Activated T-helper 1 cell treated with anti-CD3 and anti-CD28 coated beads, Interleukin-12 subunit alpha, Interleukin-12 subunit beta, Interleukin-2, Interleukin-4 antibody, amounts not matched to agents 30 ng/mL and 10 ng/mL and 1 ng/mL, durations not matched to agents 14 hours and 24 hours and 36 hours (primary cell): ENCODE measurements around the gene PKNOX2. TPM values are rescaled to one million over a fixed set of nuclear protein-coding genes. Genes with fewer than 3 reads are reported as not detected.

ENCODE experiments used
- DNase-seq: peaks from one replicate; pipeline ENCODE4 v3.0.0; 2021; ENCODE audit warnings: low spot score
- H3K27ac Mint-ChIP-seq: one replicate; pipeline ENCODE4 v1.8.0; 2021; ENCODE audit warnings: mild to moderate bottlenecking, mixed read lengths
- H3K27me3 Mint-ChIP-seq: one replicate; pipeline ENCODE4 v1.8.0; 2022; ENCODE audit warnings: mild to moderate bottlenecking, moderate library complexity, mixed read lengths; ENCODE audit not compliant: insufficient read depth
- H3K36me3 Mint-ChIP-seq: one replicate; pipeline ENCODE4 v1.8.0; 2021; ENCODE audit warnings: low read depth, mixed read lengths
- H3K4me1 Mint-ChIP-seq: one replicate; pipeline ENCODE4 v1.8.0; 2021; ENCODE audit warnings: low read depth, mixed read lengths
- H3K4me3 Mint-ChIP-seq: one replicate; pipeline ENCODE4 v1.8.0; 2021; ENCODE audit warnings: mild to moderate bottlenecking, moderate library complexity, mixed read lengths
- H3K9me3 Mint-ChIP-seq: one replicate; pipeline ENCODE4 v1.8.0; 2021; ENCODE audit warnings: mixed read lengths
- intact Hi-C: fragments of 100-400 bp; cut with micrococcal nuclease; formaldehyde crosslinking; loops from one replicate; pipeline ENCODE4 v1.15.1; 2024
- total RNA-seq: library from RNA; stranded (reverse); gene quantifications from 2 replicates; pipeline ENCODE4 v1.2.3, GENCODE V29; 2022

Gene PKNOX2
- total RNA-seq, 1 donor from 2014 or later, result not detected

DNA sequence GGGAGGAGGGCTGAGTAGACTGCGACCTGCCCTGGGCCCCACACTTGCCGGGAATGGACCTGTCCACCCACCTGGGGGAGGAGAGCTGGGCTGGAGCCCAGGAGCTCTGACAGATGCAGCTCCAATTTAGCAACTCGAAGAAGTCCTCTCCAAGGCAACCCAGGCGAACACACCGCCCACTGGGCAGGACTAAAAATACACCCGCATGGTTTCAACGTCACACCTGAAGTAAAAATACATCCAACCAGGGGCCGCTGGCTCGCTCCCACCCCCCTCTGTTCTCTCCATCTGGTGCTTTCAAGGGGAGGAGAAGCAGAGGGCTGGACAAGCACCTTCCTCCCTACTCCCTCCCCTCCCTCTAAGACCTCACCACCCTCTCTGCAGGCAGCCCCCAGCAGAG is 211.6 kb downstream of the PKNOX2 start:
- Mint-ChIP-seq H3K36me3 (no peaks in the 10 kb centered on the region), H3K4me1 (no peaks in the 10 kb centered on the region), H3K27ac (no peak overlapping the region), H3K27me3 (peaks cover 18% of the 10 kb centered on the region), H3K9me3 (no peaks in the 10 kb centered on the region), H3K4me3 (no peak overlapping the region)
- DNase-seq, result no peak
- intact Hi-C loops, result no loop called here

DNA sequence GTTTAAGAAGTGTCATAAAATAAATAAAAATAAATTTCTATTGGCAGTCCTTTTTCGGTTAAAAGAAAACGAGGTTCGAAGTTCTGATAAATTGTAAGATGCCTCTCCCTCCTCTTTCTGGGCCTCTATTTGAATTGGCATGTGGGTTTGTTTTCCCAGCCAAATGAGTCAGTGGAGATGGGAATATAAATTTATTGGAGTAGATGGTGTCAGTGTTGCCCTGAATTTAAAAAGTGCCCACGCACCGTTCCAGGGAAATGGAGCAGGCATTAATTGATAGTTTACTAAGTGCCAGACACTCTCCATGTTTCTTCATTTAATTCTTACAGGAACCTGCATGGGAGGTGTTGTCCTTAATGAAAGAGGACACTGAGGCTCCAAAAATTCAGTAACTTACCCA is 212.3 kb downstream of the PKNOX2 start:
- intact Hi-C loops, result no loop called here
- DNase-seq, result no peak
- H3K4me3 Mint-ChIP-seq, result no peak overlapping the region
- no peaks in the 10 kb centered on the region for H3K36me3 Mint-ChIP-seq
- peaks cover 20% of the 10 kb centered on the region for H3K27me3 Mint-ChIP-seq
- H3K9me3 Mint-ChIP-seq, result no peaks in the 10 kb centered on the region
- no peak overlapping the region for H3K27ac Mint-ChIP-seq
- H3K4me1 Mint-ChIP-seq, result no peaks in the 10 kb centered on the region

DNA sequence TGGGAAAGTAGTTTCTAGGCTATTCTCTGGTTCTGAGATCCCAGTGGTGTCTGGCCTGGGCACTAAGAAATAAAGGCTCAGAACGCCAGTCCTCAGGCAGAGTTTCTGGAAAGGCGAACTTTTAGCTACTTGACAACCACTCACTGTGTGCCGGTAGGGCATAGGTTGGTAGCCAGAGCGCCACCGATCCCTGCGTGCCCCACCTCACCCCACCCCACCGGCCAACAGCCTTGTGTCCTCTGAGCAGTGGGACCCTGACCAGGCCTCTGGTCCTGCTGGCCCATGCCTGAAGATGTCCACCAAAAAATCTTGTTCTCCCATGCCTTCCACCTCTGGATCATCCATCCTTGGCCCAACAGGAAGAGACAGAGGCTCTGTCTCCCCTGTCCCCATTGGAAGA is 213.5 kb downstream of the PKNOX2 start:
- Mint-ChIP-seq H3K4me1 (no peaks in the 10 kb centered on the region), H3K27me3 (peaks cover 17% of the 10 kb centered on the region), H3K9me3 (no peaks in the 10 kb centered on the region), H3K27ac (no peak overlapping the region), H3K36me3 (no peaks in the 10 kb centered on the region), H3K4me3 (no peak overlapping the region)
- DNase-seq, result no peak
- intact Hi-C loops, result no loop called here

DNA sequence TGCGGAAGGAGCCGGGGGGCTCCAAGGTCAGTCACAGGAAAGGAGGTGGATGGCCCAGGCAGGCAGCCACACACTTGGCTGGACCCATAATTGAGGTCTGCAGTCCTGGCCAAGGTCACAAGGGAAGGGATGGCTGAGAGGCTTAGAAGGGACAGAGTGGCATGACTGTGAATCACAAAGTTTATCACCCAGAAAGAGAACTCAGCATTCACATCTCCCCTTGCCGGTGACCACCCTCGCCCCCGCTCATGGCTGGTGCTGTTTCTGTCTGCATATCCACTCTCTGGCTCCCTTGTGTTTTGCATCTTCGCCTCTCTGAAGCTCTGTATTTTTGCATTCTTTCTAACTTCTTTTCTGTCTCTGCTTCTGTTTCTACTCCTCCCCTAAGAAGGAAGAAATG is 214.0 kb downstream of the PKNOX2 start:
- no peaks in the 10 kb centered on the region for H3K9me3 Mint-ChIP-seq
- no peak overlapping the region for H3K27ac Mint-ChIP-seq
- peaks cover 16% of the 10 kb centered on the region for H3K27me3 Mint-ChIP-seq
- H3K4me3 Mint-ChIP-seq, result no peak overlapping the region
- DNase-seq, result no peak
- no peaks in the 10 kb centered on the region for H3K36me3 Mint-ChIP-seq
- intact Hi-C loops, result no loop called here
- no peaks in the 10 kb centered on the region for H3K4me1 Mint-ChIP-seq

DNA sequence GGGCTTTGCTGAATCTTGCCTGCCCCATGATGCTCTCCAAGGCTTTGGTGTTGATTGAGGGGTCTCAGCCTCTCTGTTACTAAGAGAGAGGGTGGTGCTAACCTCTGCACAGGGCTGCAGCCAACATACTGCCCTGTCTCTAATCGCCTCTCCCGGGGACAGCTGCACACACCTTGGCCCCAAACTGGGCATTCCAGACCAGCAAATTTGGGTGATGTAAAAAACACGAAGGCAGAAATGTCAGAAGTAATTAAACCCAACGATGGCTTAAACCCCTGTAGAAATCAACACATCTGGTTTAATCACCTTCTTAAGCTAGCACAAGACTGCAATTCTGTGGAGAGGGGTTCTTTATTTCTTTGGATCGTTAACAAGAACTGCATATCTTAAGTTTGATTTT is 215.0 kb downstream of the PKNOX2 start:
- H3K27me3 Mint-ChIP-seq, result peaks cover 16% of the 10 kb centered on the region
- intact Hi-C loops, result no loop called here
- no peaks in the 10 kb centered on the region for H3K36me3 Mint-ChIP-seq
- H3K4me3 Mint-ChIP-seq, result no peak overlapping the region
- DNase-seq, result no peak
- no peaks in the 10 kb centered on the region for H3K9me3 Mint-ChIP-seq
- H3K27ac Mint-ChIP-seq, result no peak overlapping the region
- no peaks in the 10 kb centered on the region for H3K4me1 Mint-ChIP-seq

DNA sequence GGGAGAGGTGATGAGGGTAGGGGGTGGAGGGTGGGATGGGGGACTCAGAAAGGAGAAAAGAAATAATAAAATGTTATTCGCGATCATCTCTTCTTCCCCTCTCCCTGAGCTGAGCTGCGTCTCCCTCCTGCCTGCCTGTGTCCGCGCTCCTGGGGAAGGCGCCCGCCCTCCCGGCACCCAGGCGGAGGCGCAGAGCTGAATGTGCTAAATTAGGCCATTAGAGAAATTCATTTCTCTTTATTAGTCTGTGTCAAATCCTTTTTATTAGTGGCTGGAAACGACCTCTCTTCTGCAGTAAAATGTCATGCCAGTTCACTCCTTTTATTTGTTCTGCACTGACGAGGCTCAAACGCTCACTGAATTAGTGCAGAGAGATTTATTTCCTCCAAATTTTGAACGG is 215.4 kb downstream of the PKNOX2 start:
- Mint-ChIP-seq H3K9me3 (no peaks in the 10 kb centered on the region), H3K27me3 (peaks cover 16% of the 10 kb centered on the region), H3K36me3 (no peaks in the 10 kb centered on the region), H3K4me1 (no peaks in the 10 kb centered on the region), H3K4me3 (no peak overlapping the region), H3K27ac (no peak overlapping the region)
- intact Hi-C loops, result no loop called here
- DNase-seq, result no peak

DNA sequence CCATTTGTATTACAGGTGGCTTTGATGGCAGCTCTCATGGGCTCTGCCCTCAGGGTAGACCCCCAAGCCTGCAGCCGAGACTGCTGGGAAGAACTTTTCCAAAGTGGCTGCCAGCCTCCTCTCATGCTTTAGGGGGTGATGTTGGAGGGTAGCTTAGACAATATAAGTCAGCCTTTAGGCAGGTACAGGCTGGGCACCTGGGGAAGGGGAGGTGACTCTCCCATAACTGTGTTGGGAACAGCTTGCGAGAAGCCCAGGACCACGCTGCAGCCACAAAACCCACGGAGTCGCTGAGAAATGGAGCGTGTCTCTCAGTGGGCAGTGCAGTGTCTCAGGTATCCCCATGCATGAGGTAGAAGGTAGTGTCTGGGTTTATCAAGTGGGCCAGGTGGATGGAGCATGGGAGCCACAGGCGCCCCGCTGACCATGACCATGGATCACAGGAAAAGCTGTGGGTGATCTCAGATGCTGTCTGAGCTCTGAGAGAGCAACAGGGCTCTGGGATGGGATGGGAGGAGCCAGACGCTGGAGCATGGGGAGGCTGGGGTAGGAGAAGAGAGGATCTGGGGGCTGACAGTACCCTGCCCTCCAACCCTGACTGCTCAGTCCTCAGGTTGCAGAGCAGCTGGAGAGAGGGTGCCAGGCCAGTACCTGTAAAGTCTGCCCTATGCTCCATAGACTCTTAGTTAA is 216.3 kb downstream of the PKNOX2 start:
- intact Hi-C loops, result no loop called here
- no peak overlapping the region for H3K4me3 Mint-ChIP-seq
- H3K27ac Mint-ChIP-seq, result no peak overlapping the region
- H3K27me3 Mint-ChIP-seq, result peaks cover 12% of the 10 kb centered on the region
- H3K4me1 Mint-ChIP-seq, result no peaks in the 10 kb centered on the region
- H3K36me3 Mint-ChIP-seq, result no peaks in the 10 kb centered on the region
- DNase-seq, result no peak
- no peaks in the 10 kb centered on the region for H3K9me3 Mint-ChIP-seq

DNA sequence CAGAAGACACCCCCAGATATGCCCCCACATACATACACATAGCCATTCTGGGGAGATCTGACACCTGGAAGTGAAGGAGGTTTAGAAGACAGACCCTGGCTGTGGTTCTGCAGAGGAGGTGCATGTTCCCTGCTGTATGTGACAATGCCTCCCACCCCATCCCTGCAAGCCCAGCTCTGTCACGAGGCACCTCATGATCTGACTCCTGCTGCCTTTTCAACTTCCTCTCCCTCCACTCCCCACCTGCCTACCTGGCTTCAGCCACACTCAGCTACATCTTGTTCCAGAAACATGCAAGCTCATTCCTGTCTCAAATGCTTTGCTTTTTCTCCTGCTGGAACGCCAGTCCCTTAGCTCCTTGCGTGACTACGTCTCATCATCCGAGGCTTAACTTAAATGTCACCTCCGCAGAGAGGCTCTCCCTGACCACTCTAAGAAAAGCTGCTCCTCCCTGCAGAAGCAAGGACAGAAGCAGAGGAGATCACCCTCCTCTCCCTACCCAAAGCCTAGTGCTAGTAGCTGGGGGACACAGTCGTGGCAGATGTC is 217.0 kb downstream of the PKNOX2 start:
- Mint-ChIP-seq H3K36me3 (no peaks in the 10 kb centered on the region), H3K27ac (no peak overlapping the region), H3K4me1 (no peaks in the 10 kb centered on the region), H3K9me3 (no peaks in the 10 kb centered on the region), H3K4me3 (no peak overlapping the region), H3K27me3 (peaks cover 7% of the 10 kb centered on the region)
- intact Hi-C loops, result no loop called here
- no peak for DNase-seq

DNA sequence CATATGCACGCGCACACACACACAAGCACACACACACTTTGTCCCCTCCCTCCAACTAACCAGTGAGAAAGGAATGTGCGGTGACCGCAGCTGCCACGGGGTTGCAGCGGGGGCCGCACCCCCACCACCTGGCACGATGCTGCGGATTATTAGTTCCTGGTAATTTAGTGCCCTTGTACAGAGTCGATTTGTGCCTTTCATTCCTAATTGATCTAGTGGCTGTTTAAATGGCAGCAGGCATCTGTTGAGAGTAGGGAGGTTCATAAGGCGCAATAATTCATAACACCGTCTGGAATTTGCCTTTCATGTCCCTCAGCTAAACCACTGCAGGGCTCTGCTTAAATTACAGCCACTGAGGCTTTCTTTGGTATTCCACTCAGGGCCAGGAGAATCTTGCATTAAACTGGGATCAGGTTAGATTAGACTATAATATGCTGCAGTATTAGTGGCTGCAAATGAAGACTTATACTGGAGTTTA is 217.8 kb downstream of the PKNOX2 start:
- Mint-ChIP-seq H3K4me1 (no peaks in the 10 kb centered on the region), H3K27ac (no peak overlapping the region), H3K27me3 (peaks cover 4% of the 10 kb centered on the region), H3K4me3 (no peak overlapping the region), H3K9me3 (no peaks in the 10 kb centered on the region), H3K36me3 (no peaks in the 10 kb centered on the region)
- no peak for DNase-seq
- intact Hi-C loops, result no loop called here

DNA sequence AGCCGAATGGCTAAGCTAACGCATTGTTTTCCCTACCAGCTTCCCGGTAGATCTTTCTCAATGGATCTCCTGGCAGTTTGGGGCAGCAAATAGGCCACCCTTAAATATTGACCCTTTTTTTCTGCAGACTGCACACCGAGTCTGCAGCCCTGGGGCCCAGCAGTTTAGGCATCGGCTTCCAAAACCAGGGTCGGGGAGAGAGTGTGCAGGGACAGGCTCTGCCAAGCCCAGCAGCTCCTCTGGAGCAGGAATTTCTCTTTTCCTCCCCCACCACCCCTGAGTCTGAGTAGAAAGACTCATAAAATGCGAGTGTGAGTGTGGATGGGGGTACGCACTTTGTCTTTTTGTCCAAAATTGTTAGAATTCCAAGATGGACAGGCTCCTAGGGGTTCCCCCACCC is 218.3 kb downstream of the PKNOX2 start:
- no peaks in the 10 kb centered on the region for H3K4me1 Mint-ChIP-seq
- peaks cover 4% of the 10 kb centered on the region for H3K27me3 Mint-ChIP-seq
- DNase-seq, result no peak
- H3K36me3 Mint-ChIP-seq, result no peaks in the 10 kb centered on the region
- no peak overlapping the region for H3K27ac Mint-ChIP-seq
- intact Hi-C loops, result no loop called here
- H3K4me3 Mint-ChIP-seq, result no peak overlapping the region
- H3K9me3 Mint-ChIP-seq, result no peaks in the 10 kb centered on the region

DNA sequence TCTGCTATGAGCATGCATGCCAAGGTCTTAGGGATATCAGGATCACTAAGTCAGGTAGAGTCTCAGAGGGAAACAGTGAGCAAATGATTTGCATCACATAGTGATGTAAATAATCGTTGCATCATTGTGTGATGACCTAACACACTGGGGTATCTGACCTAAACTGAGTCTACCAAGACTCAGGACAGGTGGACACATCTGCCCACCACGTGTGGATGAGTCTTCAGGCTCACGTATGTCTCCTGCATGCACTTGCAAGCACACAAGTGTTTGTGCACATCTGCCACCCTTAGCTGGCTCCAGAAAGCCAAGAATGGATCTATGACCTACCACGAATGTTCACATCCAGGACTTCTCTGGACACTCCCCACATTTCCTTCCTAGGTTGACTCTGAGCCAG is 220.3 kb downstream of the PKNOX2 start:
- Mint-ChIP-seq H3K4me1 (no peaks in the 10 kb centered on the region), H3K27me3 (peaks cover 4% of the 10 kb centered on the region), H3K27ac (no peak overlapping the region), H3K9me3 (no peaks in the 10 kb centered on the region), H3K4me3 (no peak overlapping the region), H3K36me3 (no peaks in the 10 kb centered on the region)
- DNase-seq, result no peak
- intact Hi-C loops, result no loop called here

DNA sequence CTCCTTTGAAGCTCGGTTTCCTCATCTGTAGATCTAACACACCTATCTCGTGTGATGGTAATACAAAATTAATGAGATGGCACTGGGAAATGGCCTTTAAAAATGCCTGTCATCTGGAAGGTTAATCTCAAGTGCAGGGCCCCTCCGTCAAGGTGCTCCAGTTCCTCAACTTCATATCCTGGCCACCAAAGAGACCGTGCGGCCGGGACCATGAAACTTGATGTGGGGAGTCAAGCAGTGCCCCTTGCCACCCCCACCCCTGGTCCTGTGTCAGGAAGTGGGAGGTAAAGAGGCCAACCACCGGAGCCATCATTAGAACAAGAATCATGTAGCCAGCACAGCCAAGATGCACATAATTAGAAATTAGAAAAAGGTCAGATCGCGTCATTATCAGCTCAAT is 223.3 kb downstream of the PKNOX2 start:
- intact Hi-C loops, result no loop called here
- no peak for DNase-seq
- H3K27ac Mint-ChIP-seq, result no peak overlapping the region
- H3K4me1 Mint-ChIP-seq, result no peaks in the 10 kb centered on the region
- no peaks in the 10 kb centered on the region for H3K9me3 Mint-ChIP-seq
- H3K36me3 Mint-ChIP-seq, result no peaks in the 10 kb centered on the region
- peaks cover 7% of the 10 kb centered on the region for H3K27me3 Mint-ChIP-seq
- H3K4me3 Mint-ChIP-seq, result no peak overlapping the region

DNA sequence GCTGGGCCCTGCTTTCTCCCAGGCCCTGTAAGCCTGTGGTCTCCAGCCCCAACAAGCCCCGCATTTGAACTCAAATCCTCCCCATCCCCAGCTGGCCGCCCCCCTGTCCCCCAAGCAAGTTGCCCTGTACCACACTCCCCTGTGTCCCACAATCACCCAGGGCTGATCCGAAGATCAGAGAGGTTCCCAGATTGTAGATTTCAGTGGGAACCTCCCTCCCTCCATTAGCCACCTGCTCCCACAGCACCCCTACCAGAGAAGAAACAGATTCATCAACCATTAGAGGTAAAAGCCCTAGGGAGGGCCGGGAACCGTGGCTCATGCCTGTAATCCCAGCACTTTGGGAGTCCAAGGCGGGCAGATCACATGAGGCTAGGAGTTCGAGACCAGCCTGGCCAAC is 224.1 kb downstream of the PKNOX2 start:
- Mint-ChIP-seq H3K4me3 (no peak overlapping the region), H3K27ac (no peak overlapping the region), H3K4me1 (no peaks in the 10 kb centered on the region), H3K9me3 (no peaks in the 10 kb centered on the region), H3K27me3 (peaks cover 7% of the 10 kb centered on the region), H3K36me3 (no peaks in the 10 kb centered on the region)
- no peak for DNase-seq
- intact Hi-C loops, result no loop called here
